Stimulated activated CD4-positive, alpha-beta T cell treated with anti-CD3 and anti-CD28 coated beads, Interleukin-4, amount 100 ng/mL, for 4 hours (primary cell): ENCODE data around the gene NALCN.

Source experiments
- DNase-seq, 2 experiments: peaks; one replicate each; pipeline ENCODE4 v3.0.0-alpha.2; 2020

The NALCN gene

GRCh38 chr13:101013245-101013644, 403.1 kb downstream of the NALCN start:
- no peak for DNase-seq

- no peak for DNase-seq
These were observed 406.2 kb downstream of the NALCN start for GRCh38 chr13:101010100-101010499.

GRCh38 chr13:101007245-101007644, 409.1 kb downstream of the NALCN start:
- no peak for DNase-seq
